HG03025 (cell line): ENCODE results near the gene SLC2A11.
A peak's percentile ranks its signal among the peaks of the same experiment; 100 is the strongest.

ENCODE experiments used
- ATAC-seq: cut with Tn5 transposase; IDR thresholded peaks from one replicate; pipeline ENCODE4 v1.9.1; 2021; ENCODE audit warnings: mild to moderate bottlenecking, moderate library complexity; ENCODE audit not compliant: unreplicated experiment, low FRiP score

SLC2A11 gene

GRCh38 chr22:23831781-23832180 is 25.9 kb upstream of the SLC2A11 start:
- ATAC-seq: no peak

- no peak for ATAC-seq
Observed at GRCh38 chr22:23832226-23833016, 25.3 kb upstream of the SLC2A11 start.

- no peak for ATAC-seq
Observed at GRCh38 chr22:23833017-23833751, 24.5 kb upstream of the SLC2A11 start.

GRCh38 chr22:23833911-23834317 is 23.8 kb upstream of the SLC2A11 start:
- ATAC-seq: no peak

- ATAC-seq: no peak
Observed at GRCh38 chr22:23834406-23834792, 23.3 kb upstream of the SLC2A11 start.

- no peak for ATAC-seq
Observed at GRCh38 chr22:23834793-23835483, 22.7 kb upstream of the SLC2A11 start.

- ATAC-seq: no peak
Observed at GRCh38 chr22:23835484-23836144, 22.1 kb upstream of the SLC2A11 start.

GRCh38 chr22:23836281-23836680 is 21.4 kb upstream of the SLC2A11 start:
- ATAC-seq: no peak

GRCh38 chr22:23836692-23837495 is 20.8 kb upstream of the SLC2A11 start:
- no peak for ATAC-seq

- ATAC-seq: no peak
Observed at GRCh38 chr22:23837496-23837859, 20.2 kb upstream of the SLC2A11 start.

GRCh38 chr22:23837911-23838680 is 19.6 kb upstream of the SLC2A11 start:
- ATAC-seq: peak; percentile 11

GRCh38 chr22:23838681-23839468 is 18.8 kb upstream of the SLC2A11 start, which contains the start of gene DERL3:
Gene DERL3, minus strand, starts transcription at chr22:23839006. Its CDS starts 19 bp downstream, at chr22:23838987.
- peak; percentile 73 for ATAC-seq

GRCh38 chr22:23840026-23840425 is 17.6 kb upstream of the SLC2A11 start:
- ATAC-seq: no peak

GRCh38 chr22:23841292-23841691 is 16.4 kb upstream of the SLC2A11 start:
- no peak for ATAC-seq

- ATAC-seq: no peak
Observed at GRCh38 chr22:23841736-23842445, 15.8 kb upstream of the SLC2A11 start.

- ATAC-seq: no peak
Observed at GRCh38 chr22:23842599-23842998, 15.1 kb upstream of the SLC2A11 start.

GRCh38 chr22:23844739-23845202 is 12.9 kb upstream of the SLC2A11 start:
- no peak for ATAC-seq
